Right lung (tissue), 5 donors: ENCODE data around the gene SDK1. TPM values are rescaled to one million over a fixed set of nuclear protein-coding genes. Genes with fewer than 3 reads are reported as not detected.

Experiments used
- DNase-seq, 2 donors: peaks; one replicate each; pipeline ENCODE4 v3.0.0-alpha.2; 2013
- polyA plus RNA-seq, 5 donors: library from polyadenylated mRNA; unstranded; fragments of 120-200 nt; gene quantifications; one replicate each; pipeline versions ENCODE4 v1.2.1 to v1.2.3, GENCODE V29; 2013; ENCODE audit warnings: inconsistent platforms in 1 of 5, low replicate concordance in 1 of 5; ENCODE audit not compliant: insufficient read length in 5 of 5, insufficient read depth in 1 of 5

SDK1 gene
- polyA plus RNA-seq, 5 donors, result 8.1 to 19.5 (median 9.5) TPM

DNA sequence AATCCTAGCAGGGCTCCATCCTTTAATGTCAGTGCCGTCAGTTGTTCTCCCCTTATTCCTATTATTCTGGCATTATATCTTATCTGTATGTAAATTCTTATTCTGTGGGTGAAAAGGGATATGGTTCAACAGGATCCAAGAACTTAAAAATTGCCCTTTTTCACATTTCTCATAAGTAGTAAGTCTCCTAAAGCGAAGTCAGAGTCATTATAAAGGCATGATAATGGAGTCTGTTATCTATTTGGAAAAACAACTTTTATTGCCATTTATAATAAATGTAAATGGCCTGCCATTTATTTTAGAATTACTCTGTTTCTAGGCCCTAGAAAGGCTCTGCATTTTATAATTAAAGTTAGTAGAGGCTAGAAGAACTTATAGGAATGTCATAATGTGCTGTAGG, 31.3 kb downstream of the SDK1 start:
- DNase-seq, result no peak

GRCh38 chr7:3333861-3334260, 32.8 kb downstream of the SDK1 start:
- no peak for DNase-seq

DNA sequence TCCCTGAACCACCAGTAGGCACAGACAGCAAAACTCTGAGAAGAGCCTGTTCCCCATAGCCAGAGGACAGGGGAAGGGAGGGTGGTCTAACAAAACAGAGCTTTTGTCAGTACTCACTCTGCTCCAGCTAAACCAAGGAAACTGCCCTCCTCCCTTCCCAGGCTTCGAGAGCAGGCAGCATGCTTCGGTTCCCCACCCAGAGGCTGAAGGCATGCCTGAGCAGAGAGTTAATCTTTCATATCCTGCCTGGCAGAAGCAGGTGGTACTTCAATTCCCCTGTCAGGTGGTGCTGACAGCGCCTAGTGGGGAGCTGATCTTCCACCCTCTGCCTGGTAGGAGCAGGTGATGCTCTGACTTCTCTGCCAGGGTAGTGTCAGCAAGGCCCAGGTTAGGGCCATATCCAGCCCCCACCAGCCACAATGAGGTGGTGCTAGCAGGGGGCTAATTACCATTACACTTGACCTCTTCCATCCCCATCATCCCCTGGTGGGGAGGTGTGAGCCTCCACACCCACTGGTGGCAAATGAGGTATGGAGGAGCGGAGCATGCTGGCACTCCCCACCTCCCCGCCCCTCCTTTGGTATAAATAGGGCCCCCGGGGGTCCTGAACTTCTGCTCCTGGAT, 35.1 kb downstream of the SDK1 start:
- no peak for DNase-seq

DNA sequence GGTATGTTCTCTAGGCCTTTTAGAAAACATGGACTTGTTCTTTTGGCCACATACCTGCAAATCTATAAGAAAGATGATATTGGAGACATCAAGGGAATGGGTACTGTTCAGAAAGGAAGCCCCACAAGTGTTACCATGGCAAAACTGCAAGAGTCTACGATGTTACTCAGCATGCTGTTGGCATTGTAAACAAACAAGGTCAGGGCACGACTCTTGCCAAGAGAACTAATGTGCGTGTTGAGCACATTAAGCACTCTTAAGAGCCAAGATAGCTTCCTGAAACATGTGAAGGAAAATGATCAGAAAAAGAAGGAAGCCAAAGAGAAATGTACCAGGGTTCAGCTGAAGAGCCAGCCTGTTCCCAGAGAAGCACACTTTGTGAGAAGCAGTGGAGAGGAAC, 37.1 kb downstream of the SDK1 start:
- no peak for DNase-seq

DNA sequence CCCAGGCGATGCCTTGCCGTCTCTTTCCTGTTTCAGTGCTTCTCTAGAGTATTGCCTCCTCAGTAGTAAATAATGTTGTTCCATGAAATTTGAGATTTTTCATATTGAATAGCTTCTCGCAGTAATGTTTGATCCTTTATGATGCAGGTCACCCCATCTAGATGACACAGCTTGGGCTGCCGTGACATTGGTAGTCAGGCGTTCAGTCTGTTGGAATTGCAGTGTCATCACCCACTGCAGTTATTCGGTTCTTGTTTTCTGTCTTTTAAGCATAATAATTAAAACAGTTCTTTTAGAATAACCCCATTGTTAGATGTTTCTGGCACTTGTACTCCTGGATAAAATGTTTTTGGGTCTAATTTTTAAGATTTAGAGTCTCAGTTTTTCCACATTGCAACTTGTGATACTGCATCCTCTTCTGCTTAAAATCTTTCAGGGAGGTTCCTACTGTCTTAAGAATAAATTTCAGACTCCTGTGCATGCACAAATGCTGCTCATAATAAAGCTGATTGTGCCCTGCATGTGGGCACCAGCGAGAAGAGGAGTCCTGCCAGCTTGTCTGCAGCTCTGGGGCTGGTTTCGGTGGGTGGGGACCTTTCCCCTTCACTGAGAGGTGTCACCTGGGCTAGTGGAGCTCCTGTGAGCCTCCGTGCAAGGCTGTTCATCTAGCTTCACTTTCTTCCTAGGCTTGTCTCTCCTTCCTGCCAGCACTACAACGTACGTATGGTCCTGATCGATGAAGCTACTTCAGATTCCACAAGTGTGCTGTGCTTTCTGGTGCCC, 44.8 kb downstream of the SDK1 start:
- no peak for DNase-seq

DNA sequence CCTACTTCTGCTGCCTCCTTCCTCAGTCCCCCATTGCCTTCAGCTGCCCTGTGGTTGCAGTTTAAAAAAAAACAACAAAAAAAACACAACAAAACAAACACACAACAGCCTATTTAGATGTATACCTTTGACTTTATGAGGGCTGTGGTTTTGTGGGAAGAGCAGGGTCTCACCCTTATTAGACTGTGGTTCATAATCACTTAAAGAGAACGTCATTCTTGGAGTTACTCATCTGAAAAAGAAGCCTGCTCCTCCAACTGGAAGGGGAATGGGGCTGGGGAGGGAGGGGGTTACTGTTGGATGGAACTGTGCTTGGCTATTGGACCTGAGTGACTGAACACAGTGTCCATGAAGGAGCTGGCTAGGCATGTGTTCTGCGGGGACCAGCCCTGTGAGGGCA, 48.1 kb downstream of the SDK1 start:
- DNase-seq, result no peak

GRCh38 chr7:3356173-3356572, 55.1 kb downstream of the SDK1 start:
- DNase-seq, result no peak

DNA sequence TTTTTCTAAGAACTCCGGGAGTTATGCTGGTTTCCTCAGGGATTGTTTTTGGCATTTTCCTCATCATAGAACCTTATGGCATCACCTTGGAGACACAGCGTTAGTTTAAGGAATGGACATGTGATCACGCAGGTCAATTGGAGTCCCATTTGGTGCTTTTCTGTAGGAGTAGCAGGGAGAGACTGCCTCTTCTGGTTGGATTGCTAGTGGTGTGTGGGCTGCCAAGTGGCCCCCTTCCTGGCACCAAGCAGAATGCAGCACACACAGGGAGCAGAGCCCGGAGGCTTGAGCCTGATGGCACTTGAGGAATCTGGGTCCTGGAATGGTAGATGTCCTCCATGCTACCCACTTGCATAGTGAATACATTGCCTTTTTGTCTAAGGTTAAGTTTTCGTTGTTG, 57.9 kb downstream of the SDK1 start:
- DNase-seq, result no peak

GRCh38 chr7:3367261-3367660, 66.2 kb downstream of the SDK1 start:
- DNase-seq, result no peak

DNA sequence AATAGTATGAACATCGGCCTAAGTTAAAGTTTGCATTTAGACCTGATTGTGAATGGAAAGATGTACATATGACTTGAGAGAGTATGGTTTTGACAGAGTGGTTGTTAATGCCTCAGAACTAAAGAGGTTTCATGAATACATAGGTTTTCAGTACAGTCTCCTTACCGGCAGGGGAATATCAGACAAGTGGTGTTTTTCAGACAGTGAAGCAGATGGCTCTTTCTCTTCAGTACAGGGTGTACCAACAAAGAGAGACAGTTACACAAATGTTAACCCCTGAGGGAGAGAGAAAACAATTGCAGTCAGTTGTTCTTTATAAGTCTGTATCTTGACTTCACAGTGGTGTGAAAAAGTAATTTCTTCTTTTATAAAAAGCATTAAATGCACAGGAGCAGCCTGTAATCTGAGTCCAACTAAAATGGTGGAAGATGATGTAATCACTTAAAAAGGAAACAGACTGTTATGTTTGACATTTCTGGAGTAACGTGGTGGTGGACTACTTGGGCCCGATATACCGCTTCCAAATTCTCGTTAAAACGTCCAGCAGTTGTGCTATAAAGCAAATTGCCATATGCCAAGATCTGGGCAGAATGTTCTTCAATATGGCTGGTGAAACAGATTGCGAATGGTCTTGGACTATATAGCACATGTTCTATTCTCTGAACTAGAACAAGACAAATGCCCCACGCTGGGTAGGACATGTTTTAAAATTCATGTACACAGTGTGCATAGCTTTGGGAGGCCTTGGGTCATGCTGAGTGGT, 69.2 kb downstream of the SDK1 start:
- no peak for DNase-seq

DNA sequence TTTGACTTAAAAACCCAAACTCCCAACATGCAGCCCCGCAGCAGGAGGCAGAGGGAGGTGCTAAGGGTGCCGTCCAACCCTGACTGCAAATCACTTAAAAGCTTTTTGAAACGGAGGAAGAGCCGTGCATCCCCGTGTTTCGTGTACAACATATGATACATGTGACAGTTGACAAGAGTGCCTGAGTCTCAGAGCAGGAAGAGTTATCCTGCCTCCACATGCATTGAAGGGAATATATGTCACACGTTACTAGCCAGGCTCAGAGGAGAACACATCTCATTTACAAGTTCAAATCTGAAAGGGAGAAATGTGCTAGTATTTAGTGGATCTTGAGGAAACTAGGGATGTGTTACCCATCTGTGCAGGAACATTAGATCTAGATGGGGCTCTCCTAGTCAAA, 69.9 kb downstream of the SDK1 start:
- DNase-seq, result no peak

DNA sequence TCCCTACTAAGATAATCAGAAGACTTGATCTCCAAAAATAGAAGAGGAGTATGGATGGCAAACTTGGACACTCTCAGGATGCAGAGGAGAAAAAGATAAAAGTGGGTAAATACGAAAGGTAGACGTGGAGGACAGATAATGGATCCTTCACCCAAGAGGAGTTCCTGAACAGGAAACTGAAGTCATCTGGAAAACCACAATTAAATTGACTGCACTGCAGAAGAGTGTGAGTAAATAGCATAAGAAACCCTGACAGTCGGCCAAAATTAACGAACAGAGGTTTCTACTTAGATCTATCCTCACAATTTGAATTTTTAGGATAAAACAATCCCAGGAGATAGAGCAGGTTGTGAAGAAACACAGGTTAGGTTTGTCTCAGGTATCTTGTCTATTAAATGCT, 70.5 kb downstream of the SDK1 start:
- no peak for DNase-seq

DNA sequence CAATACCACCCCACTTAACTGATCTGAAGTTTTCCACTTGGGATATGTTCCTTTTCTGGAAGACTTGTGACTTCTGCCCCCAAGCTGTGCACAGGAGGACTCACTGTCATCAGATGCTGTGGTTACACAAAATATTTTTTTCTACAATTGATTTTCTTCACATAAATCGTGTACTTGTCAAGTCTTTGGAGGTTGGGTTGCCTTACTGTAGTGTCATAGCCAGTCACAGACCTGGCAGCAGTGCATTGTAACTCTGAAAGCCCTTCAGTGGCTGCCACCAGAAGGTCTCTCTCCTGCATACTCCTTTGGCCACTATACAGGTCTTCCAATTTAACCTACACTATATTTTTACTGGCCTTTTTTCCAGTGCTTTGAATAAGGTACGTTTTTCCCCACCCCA, 73.2 kb downstream of the SDK1 start:
- no peak for DNase-seq

DNA sequence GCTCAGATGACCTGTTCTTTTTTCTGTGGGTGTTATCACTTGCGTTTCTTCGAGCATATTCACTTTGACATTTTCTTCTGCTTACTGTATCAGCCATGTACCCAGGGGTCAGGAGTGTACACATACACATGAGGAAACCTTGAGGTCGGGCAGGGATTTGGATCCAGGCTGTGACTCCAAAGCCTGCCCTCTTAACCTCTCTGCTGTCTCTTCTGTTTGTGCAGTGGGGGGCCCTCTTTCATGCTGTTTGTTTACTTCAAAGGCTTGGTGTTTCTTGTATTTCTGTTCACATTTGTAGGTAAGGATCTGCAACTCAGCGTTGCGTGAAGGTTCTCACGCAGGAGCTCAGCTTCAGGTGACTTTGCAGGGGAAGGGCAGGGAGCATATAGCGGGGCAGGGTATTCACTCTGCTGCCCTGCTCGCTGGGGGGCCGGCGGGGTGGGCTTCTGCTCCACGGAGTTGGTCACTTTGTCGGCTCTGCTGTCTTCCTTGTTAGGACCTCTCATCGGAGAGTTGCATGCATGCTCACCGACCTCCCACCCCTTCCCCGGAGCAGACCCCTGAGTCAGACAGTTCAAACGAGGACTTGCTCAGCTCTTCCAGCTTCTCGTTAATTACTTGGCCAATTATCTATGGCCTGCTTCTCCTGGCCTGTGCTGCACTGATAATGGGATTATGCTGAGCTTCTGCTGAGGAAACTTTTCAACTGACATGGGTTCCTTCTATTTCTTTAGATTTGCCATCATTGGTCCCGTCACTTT, 77.5 kb downstream of the SDK1 start:
- DNase-seq, result no peak

DNA sequence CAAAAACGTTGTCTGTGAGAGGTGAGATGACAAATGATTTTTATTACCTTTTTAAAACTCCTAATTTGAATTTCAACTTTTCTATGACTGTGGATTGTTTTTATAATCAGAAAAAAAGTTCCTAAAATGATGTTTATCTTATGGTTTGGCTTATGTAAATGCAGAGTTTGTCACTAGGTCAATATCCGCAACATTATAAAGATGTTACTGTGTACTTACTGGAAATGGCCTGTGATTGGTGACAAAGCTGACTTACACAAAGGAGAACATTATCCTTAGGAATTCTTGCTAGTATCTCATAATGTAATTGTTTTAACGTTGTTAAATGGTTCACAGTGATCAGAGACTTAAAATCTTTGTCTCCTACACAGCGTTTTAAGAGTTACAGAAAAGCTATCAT, 79.0 kb downstream of the SDK1 start:
- no peak for DNase-seq

DNA sequence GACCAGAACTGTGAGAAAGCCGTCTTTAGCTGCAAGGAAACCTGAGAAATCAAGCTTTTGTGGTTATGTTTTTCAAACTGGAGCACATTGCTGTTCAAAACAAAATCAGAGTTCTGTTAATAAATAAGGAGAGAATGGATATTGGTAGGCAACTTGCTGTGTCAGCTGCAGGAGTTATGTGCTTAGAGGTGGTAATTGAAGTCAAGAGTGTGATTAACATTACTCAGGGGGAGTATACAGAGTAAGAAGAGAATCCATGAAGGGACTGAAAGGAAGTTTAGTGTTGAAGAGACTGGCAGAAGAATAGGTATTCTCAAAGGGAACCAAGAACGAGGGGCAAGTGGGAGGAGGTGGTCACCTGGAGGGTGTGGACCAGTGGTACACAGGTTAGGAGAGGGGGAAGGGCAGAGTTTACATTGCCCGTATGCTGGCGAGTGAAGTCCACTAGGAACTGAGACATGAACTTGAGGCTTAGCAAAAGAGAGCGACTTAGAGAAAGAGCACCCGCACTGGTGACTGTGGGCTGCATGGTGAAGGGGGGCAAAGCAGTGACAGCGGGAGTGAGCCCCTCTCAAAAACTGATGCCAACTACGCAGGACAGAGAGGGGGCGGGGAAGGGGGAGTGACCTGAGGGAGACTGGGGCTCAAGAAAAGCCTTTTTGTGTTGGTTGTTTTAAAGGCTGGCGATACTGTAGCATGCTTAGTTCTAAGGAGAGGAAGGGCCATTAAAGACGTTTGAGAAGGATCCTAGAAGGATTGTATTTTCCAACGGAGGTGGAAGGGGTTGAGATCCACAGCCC, 80.0 kb downstream of the SDK1 start:
- no peak for DNase-seq

DNA sequence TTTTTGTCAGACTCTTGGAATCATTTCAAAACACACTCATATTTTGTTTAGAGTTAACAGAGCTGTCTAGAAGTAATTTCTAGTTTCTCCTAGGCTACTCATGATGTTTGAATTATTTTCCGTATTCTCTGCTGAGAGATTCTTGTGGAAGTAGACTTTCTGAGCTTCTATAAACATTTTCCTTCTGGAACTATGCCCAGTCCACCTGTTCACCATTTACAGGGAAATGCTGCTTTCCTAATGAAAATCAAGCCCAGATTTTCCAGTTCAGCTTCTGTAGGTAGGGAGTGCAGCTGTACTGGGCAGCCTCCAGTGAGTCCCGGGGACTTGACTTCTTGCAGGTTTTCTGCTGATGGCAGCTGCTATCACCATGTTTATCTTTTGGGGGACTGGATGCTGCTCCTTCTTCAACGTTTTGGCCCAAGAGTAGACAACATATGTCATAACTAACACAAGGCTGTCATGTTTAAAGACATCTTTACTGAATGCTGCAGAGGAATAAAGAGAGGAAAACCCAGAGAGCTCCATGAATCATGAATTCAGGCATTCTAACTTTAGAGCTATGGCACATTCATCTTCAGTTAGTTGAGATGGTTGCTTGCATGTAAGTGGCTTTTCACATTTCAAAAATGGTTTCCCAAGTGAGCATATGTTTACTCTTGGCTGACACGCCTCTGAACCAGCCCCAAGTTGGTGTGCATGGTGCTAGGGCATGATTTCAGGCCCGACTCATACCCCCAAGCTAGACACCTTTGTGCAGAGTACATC, 85.6 kb downstream of the SDK1 start:
- DNase-seq, result no peak

- DNase-seq, result no peak
These were observed 92.8 kb downstream of the SDK1 start for GRCh38 chr7:3393862-3394261.

DNA sequence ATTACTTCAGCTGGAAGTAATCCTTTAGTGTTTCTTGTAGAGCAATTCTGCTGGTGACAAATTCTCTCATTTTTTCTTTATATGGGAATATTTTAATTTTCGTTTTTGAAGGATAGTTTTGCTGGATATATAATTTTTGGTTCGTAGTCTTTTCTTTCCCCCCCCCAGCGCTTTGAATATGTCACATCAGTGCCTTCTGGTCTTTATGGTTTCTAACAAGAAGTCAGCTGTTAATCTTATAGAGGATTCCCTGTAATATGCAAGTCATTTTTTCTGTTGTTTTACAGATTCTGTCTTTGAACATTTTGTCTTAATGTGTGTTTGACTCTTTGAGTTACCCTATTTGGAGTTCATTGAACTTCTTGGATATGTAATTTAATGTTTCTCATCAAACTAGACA, 96.3 kb downstream of the SDK1 start:
- DNase-seq, result no peak

DNA sequence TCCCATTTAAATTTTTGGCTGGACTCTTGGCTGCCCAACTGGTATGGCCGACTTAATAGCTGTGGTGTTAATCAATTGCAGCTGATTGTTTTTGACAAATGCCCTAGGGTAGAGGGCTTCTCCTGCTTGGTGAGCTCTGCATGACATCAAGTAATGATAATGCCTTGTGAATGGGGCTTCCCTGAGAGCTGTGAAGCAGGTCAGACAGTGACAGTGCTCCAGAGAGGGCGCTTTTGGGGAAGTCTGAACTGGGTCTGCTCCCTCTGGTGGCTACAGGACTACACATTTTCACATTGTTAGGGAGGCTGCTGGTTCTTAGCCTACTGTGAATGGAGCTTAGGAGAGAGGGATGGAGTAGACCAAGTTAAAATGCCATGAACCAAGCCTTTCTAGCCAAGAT, 98.8 kb downstream of the SDK1 start:
- DNase-seq, result no peak

DNA sequence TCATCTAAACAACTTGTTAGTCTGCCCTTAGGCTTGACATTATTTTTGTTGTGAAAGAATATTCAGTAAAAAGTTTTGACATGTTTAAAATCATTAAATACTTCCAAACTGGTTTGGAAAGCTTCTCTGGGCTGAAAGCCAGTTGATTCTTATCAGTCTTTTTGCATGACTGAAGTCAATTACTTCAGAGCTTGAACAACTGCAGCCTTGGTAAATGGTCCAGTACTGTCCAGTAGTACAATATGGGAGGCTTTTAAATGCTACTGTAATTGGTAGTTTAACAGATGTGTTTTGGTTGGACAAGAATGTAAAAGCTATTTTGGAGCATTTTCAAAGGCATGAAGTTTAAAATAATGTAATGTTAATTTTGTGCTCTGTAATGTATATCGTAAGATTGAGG, 103.4 kb downstream of the SDK1 start:
- peak; percentile 80 to 82 for DNase-seq
